Retina (tissue), 1 donor: Measurements from ENCODE around the gene LHFPL2.
"Not testable (repeated sequence)": the region's sequence is repeated elsewhere in the genome, so short reads cannot be mapped to it uniquely, and the experiment has no call there.

Source experiments
- DNase-seq: peaks from one replicate; pipeline ENCODE4 v3.0.0-alpha.2; 2016

LHFPL2 gene

GRCh38 chr5:78638973-78639669, 9.5 kb downstream of the LHFPL2 start:
- no peak for DNase-seq

GRCh38 chr5:78638423-78638822, 10.1 kb downstream of the LHFPL2 start:
- DNase-seq: peak; percentile 77

- DNase-seq: no peak
These were observed 11.1 kb downstream of the LHFPL2 start for GRCh38 chr5:78637468-78637867.

GRCh38 chr5:78636682-78637081, 11.9 kb downstream of the LHFPL2 start:
- no peak for DNase-seq

- no peak for DNase-seq
These were observed 13.9 kb downstream of the LHFPL2 start for GRCh38 chr5:78634634-78635033.

- DNase-seq: no peak
These were observed 14.3 kb downstream of the LHFPL2 start for GRCh38 chr5:78634229-78634628.

GRCh38 chr5:78633700-78634099, 14.9 kb downstream of the LHFPL2 start:
- no peak for DNase-seq

GRCh38 chr5:78632467-78632866, 16.1 kb downstream of the LHFPL2 start:
- DNase-seq: no peak

GRCh38 chr5:78631931-78632330, 16.6 kb downstream of the LHFPL2 start:
- no peak for DNase-seq

GRCh38 chr5:78630047-78630446, 18.5 kb downstream of the LHFPL2 start:
- no peak for DNase-seq

- DNase-seq: no peak
These were observed 18.9 kb downstream of the LHFPL2 start for GRCh38 chr5:78629624-78630023.

- DNase-seq: peak; percentile 73
These were observed 20.1 kb downstream of the LHFPL2 start for GRCh38 chr5:78628270-78628992.

GRCh38 chr5:78627766-78628165, 20.8 kb downstream of the LHFPL2 start:
- DNase-seq: no peak

GRCh38 chr5:78627175-78627574, 21.4 kb downstream of the LHFPL2 start:
- no peak for DNase-seq

- DNase-seq: no peak
These were observed 22.5 kb downstream of the LHFPL2 start for GRCh38 chr5:78626009-78626571.

GRCh38 chr5:78624992-78625391, 23.6 kb downstream of the LHFPL2 start:
- no peak for DNase-seq

GRCh38 chr5:78624011-78624541, 24.5 kb downstream of the LHFPL2 start:
- no peak for DNase-seq

GRCh38 chr5:78622302-78622971, 26.1 kb downstream of the LHFPL2 start:
- DNase-seq: no peak

- no peak for DNase-seq
These were observed 27.3 kb downstream of the LHFPL2 start for GRCh38 chr5:78621291-78621738.

GRCh38 chr5:78620119-78620518, 28.5 kb downstream of the LHFPL2 start:
- not testable (repeated sequence) for DNase-seq

- DNase-seq: no peak
These were observed 30.3 kb downstream of the LHFPL2 start for GRCh38 chr5:78618303-78618702.

- DNase-seq: no peak
These were observed 32.9 kb downstream of the LHFPL2 start for GRCh38 chr5:78615697-78616096.

GRCh38 chr5:78614816-78615215, 33.8 kb downstream of the LHFPL2 start:
- DNase-seq: no peak
